ENCODE results near the gene RAD51C.
"Not testable (repeated sequence)": the region's sequence is repeated elsewhere in the genome, so short reads cannot be mapped to it uniquely, and the experiment has no call there.

RAD51C gene

GRCh38 chr17:58667934-58668597, 24.3 kb upstream of the RAD51C start:
- TF ChIP-seq, protein P1, sequence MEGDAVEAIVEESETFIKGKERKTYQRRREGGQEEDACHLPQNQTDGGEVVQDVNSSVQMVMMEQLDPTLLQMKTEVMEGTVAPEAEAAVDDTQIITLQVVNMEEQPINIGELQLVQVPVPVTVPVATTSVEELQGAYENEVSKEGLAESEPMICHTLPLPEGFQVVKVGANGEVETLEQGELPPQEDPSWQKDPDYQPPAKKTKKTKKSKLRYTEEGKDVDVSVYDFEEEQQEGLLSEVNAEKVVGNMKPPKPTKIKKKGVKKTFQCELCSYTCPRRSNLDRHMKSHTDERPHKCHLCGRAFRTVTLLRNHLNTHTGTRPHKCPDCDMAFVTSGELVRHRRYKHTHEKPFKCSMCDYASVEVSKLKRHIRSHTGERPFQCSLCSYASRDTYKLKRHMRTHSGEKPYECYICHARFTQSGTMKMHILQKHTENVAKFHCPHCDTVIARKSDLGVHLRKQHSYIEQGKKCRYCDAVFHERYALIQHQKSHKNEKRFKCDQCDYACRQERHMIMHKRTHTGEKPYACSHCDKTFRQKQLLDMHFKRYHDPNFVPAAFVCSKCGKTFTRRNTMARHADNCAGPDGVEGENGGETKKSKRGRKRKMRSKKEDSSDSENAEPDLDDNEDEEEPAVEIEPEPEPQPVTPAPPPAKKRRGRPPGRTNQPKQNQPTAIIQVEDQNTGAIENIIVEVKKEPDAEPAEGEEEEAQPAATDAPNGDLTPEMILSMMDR (IDR thresholded peaks at IDR 0.05; ENCODE audit: insufficient read depth, low read length, missing control alignments) = no peak
- DNase-seq (ENCODE audit: low read depth, low spot score) = no peak
- CTCF ChIA-PET = interaction anchor here (0.7 kb wide), 1 partner anchor 39 kb away, joined by 4 read pairs; no protein-coding TSS in a partner anchor
- H3K4me3 ChIP-seq (ENCODE audit: low read depth, low read length) = no peak overlapping the region
- POLR2A ChIA-PET = no interaction called here

DNA sequence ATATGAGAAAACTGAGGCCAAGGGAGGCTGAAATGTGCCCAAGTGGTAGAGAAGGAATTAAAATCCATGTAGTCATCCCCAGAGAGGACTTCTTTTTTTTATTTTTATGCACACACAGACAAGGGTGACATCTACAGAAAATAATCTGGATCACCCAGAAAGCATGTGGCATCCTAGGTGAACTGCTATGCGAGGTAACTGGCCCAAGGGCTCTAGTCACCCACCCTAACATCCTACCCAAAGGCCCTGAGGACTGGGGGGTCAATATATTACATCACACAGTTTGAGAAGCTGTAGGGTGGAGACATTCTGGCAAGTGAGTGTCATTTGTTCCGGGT, 23.8 kb upstream of the RAD51C start:
- no peak for DNase-seq (ENCODE audit: low read depth, low spot score)
- CTCF ChIA-PET = interaction anchor here (1.7 kb wide), 1 partner anchor 150 kb away, joined by 5 read pairs; no protein-coding TSS in a partner anchor
- TF ChIP-seq, protein P1 (IDR thresholded peaks at IDR 0.05; ENCODE audit: insufficient read depth, low read length, missing control alignments) = no peak
- no peak overlapping the region for H3K4me3 ChIP-seq (ENCODE audit: low read depth, low read length)
- POLR2A ChIA-PET = no interaction called here

GRCh38 chr17:58669853-58670252, 22.5 kb upstream of the RAD51C start:
- ChIA-PET POLR2A (interaction anchor here (1.7 kb wide), 1 partner anchor 11 kb away, joined by 4 read pairs; no protein-coding TSS in a partner anchor), CTCF (interaction anchor here (1.0 to 1.7 kb wide), 3 partner anchors 39 to 151 kb away, joined by 3 to 5 read pairs (median 3); no protein-coding TSS in a partner anchor)
- TF ChIP-seq, protein P1 (IDR thresholded peaks at IDR 0.05; ENCODE audit: insufficient read depth, low read length, missing control alignments) = no peak

GRCh38 chr17:58671969-58672368, 20.4 kb upstream of the RAD51C start:
- ChIA-PET POLR2A (no interaction called here), CTCF (no interaction called here)
- TF ChIP-seq, protein P1 (IDR thresholded peaks at IDR 0.05; ENCODE audit: insufficient read depth, low read length, missing control alignments) = no peak
- no peak for DNase-seq (ENCODE audit: low read depth, low spot score)
- no peak overlapping the region for H3K4me3 ChIP-seq (ENCODE audit: low read depth, low read length)

More at GRCh38 chr17:58669853-58670252, 22.5 kb upstream of the RAD51C start:
- H3K4me3 ChIP-seq (ENCODE audit: low read depth, low read length) = no peak overlapping the region
- DNase-seq (ENCODE audit: low read depth, low spot score) = no peak

- DNase-seq (ENCODE audit: low read depth, low spot score) = peak; percentile 4
- CTCF ChIA-PET = no interaction called here
- TF ChIP-seq, protein P1 (IDR thresholded peaks at IDR 0.05; ENCODE audit: insufficient read depth, low read length, missing control alignments) = no peak
- no peak overlapping the region for H3K4me3 ChIP-seq (ENCODE audit: low read depth, low read length)
- POLR2A ChIA-PET = no interaction called here
These were observed 15.1 kb upstream of the RAD51C start for GRCh38 chr17:58677194-58677880.

DNA sequence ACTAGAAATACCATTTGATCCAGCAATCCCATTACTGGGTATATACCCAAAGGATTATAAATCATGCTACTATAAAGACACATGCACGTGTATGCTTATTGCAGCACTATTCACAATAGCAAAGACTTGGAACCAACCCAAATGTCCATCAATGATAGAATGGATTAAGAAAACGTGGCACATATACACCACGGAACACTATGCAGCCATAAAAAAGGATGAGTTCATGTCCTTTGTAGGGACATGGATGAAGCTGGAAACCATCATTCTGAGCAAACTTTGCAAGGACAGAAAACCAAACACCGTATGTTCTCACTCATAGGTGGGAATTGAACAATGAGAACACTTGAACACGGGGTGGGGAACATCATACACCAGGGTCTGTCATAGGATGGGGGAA, 14.1 kb upstream of the RAD51C start:
- POLR2A ChIA-PET = interaction anchor here (0.6 kb wide), 1 partner anchor 180 kb away, joined by 3 read pairs; no protein-coding TSS in a partner anchor
- CTCF ChIA-PET; H3K4me3 ChIP-seq (ENCODE audit: low read depth, low read length); DNase-seq (ENCODE audit: low read depth, low spot score): not testable (repeated sequence)

All from AG04449 (cell line).